ENCODE measurements around the gene PNLDC1. TPM values are rescaled to one million over a fixed set of nuclear protein-coding genes. Genes with fewer than 3 reads are reported as not detected.

Gene PNLDC1
- polyA plus RNA-seq, 1 donor from 2014 or later, result not detected

DNA sequence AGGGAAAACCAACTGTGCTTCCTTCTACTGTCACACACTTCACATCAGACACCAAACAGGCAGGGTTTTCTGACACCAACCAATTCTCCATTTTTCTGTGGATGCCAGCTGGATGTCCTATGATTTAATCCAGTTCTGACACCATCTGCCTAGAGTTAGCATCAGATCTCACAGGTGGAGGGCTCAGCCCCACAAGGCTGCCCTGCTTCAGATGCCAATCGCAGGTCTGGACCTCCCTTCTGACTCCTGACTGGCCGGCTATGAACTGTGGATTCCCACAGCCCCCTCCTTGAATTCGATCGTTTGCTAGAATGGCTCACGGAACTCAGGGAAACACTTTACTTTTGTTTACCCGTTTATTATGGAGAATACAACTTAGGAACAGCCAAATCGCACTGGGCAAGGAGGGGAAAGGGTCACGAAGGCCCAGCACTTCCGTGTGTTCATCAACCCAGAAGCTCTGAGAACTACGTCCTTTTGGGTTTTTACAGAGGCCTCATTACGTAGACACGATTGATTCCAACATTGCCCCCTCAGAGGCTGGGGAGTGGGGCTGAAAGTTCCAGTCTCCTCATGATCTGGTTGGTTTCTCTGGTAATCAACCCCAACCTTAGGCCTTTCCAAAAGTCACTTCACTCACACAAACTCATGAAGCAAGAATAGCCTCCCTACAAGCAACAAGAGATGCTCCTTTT, 65.3 kb downstream of the PNLDC1 start:
- H2AFZ ChIP-seq (ENCODE audit: low read depth, low read length), result no peak overlapping the region

DNA sequence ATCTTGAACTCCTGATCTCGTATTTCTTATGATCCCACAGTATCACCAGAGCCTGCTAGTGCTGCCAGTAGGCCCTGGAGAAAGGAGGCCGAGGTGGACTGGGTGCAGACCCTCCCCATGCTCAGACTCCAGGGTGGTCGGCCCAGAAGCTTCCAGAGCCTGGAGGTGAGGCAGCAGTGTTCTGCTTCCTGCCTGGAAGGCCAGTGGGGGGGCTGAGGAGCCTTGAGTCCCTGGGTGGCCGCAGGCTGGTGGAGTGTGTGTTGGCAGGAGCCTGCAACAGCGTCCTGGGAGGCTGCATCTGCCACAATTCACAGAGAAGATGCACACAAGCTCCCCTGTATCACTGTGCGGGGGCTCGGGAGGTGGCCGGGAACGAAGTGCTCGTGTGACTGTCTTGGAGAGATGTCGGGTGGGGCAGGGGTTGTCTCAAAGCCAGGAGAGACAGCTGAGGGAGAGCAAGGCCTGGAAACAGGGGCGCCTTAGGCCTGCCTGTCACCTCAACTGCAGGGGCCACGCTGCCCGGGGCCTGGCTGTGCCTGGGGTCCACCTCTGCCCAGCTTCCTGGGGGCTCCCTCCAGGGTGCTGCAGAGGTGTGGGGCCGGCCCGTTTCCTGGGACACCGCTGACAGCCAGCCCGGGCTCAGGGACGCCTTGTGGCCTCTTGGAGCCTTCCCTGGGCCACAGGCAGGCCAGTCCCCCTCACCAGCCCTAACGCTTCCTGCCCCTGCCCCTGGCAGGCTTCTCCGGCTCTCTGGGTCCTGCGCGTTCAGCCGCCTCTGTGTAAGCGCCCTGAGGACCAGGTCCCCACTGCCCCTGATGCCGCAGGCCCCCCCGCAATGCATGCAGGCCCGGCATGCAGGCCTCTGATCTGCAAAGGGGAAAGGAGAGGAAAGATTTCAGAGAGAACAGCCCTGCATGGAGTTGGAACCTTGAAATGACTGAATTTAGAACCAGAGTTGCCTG, 66.5 kb downstream of the PNLDC1 start:
- no peaks in the 10 kb centered on the region for H3K27me3 ChIP-seq (ENCODE audit: insufficient read depth, low read depth, low read length)
- H3K36me3 ChIP-seq (ENCODE audit: insufficient read depth, low read length), result no peaks in the 10 kb centered on the region
- no peak overlapping the region for H3K4me3 ChIP-seq (ENCODE audit: low read length)
- H3K9me2 ChIP-seq (ENCODE audit: insufficient read depth, low read length), result no peaks in the 10 kb centered on the region
- H3K4me2 ChIP-seq (ENCODE audit: low read length), result no peak overlapping the region
- no peaks in the 10 kb centered on the region for H3K9me3 ChIP-seq (ENCODE audit: low read length)
- no peaks in the 10 kb centered on the region for H4K20me1 ChIP-seq (ENCODE audit: insufficient read depth)
- no peaks in the 10 kb centered on the region for H3F3A ChIP-seq (ENCODE audit: insufficient read depth, low read length, poor library complexity, severe bottlenecking)
- H3K79me2 ChIP-seq (replicated peaks; ENCODE audit: insufficient read depth, low read length), result no peaks in the 10 kb centered on the region
- H3K27ac ChIP-seq (ENCODE audit: low read length), result no peak overlapping the region
- TF ChIP-seq POLR2AphosphoS5 (IDR thresholded peaks at IDR 0.05) (no peak), EZH2 (IDR thresholded peaks at IDR 0.05; ENCODE audit: borderline replicate concordance, insufficient read depth, low read length, poor library complexity, severe bottlenecking) (no peak), MXI1 (conservative IDR thresholded peaks at IDR 0.05; ENCODE audit: poor library complexity, severe bottlenecking) (no peak), SMC3 (conservative IDR thresholded peaks at IDR 0.05; ENCODE audit: poor library complexity) (no peak), EP300 (conservative IDR thresholded peaks at IDR 0.05; ENCODE audit: poor library complexity, severe bottlenecking) (no peak), TAF1 (IDR thresholded peaks at IDR 0.05; ENCODE audit: low read depth) (no peak), RAD21 (conservative IDR thresholded peaks at IDR 0.05) (no peak)
- TF ChIP-seq, protein P1, sequence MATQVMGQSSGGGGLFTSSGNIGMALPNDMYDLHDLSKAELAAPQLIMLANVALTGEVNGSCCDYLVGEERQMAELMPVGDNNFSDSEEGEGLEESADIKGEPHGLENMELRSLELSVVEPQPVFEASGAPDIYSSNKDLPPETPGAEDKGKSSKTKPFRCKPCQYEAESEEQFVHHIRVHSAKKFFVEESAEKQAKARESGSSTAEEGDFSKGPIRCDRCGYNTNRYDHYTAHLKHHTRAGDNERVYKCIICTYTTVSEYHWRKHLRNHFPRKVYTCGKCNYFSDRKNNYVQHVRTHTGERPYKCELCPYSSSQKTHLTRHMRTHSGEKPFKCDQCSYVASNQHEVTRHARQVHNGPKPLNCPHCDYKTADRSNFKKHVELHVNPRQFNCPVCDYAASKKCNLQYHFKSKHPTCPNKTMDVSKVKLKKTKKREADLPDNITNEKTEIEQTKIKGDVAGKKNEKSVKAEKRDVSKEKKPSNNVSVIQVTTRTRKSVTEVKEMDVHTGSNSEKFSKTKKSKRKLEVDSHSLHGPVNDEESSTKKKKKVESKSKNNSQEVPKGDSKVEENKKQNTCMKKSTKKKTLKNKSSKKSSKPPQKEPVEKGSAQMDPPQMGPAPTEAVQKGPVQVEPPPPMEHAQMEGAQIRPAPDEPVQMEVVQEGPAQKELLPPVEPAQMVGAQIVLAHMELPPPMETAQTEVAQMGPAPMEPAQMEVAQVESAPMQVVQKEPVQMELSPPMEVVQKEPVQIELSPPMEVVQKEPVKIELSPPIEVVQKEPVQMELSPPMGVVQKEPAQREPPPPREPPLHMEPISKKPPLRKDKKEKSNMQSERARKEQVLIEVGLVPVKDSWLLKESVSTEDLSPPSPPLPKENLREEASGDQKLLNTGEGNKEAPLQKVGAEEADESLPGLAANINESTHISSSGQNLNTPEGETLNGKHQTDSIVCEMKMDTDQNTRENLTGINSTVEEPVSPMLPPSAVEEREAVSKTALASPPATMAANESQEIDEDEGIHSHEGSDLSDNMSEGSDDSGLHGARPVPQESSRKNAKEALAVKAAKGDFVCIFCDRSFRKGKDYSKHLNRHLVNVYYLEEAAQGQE (IDR thresholded peaks at IDR 0.05; ENCODE audit: borderline replicate concordance), result no peak
- TF ChIP-seq, protein P2, sequence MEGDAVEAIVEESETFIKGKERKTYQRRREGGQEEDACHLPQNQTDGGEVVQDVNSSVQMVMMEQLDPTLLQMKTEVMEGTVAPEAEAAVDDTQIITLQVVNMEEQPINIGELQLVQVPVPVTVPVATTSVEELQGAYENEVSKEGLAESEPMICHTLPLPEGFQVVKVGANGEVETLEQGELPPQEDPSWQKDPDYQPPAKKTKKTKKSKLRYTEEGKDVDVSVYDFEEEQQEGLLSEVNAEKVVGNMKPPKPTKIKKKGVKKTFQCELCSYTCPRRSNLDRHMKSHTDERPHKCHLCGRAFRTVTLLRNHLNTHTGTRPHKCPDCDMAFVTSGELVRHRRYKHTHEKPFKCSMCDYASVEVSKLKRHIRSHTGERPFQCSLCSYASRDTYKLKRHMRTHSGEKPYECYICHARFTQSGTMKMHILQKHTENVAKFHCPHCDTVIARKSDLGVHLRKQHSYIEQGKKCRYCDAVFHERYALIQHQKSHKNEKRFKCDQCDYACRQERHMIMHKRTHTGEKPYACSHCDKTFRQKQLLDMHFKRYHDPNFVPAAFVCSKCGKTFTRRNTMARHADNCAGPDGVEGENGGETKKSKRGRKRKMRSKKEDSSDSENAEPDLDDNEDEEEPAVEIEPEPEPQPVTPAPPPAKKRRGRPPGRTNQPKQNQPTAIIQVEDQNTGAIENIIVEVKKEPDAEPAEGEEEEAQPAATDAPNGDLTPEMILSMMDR (IDR thresholded peaks at IDR 0.05; ENCODE audit: poor library complexity, severe bottlenecking), result no peak
- no peak overlapping the region for H3K9ac ChIP-seq (ENCODE audit: low read length)
- no peak overlapping the region for H2AFZ ChIP-seq (ENCODE audit: low read depth, low read length)

More for the DNA sequence above, 65.3 kb downstream of the PNLDC1 start:
- no peak overlapping the region for H3K9ac ChIP-seq (ENCODE audit: low read length)
- H3K4me2 ChIP-seq (ENCODE audit: low read length), result no peak overlapping the region
- no peaks in the 10 kb centered on the region for H3K9me3 ChIP-seq (ENCODE audit: low read length)
- H3K27me3 ChIP-seq (ENCODE audit: insufficient read depth, low read depth, low read length), result no peaks in the 10 kb centered on the region
- no peaks in the 10 kb centered on the region for H4K20me1 ChIP-seq (ENCODE audit: insufficient read depth)
- H3K79me2 ChIP-seq (replicated peaks; ENCODE audit: insufficient read depth, low read length), result no peaks in the 10 kb centered on the region
- no peaks in the 10 kb centered on the region for H3F3A ChIP-seq (ENCODE audit: insufficient read depth, low read length, poor library complexity, severe bottlenecking)
- no peak overlapping the region for H3K4me3 ChIP-seq (ENCODE audit: low read length)
- H3K9me2 ChIP-seq (ENCODE audit: insufficient read depth, low read length), result no peaks in the 10 kb centered on the region
- TF ChIP-seq, protein P1 (IDR thresholded peaks at IDR 0.05; ENCODE audit: borderline replicate concordance), result no peak
- H3K27ac ChIP-seq (ENCODE audit: low read length), result no peak overlapping the region
- no peaks in the 10 kb centered on the region for H3K36me3 ChIP-seq (ENCODE audit: insufficient read depth, low read length)

Data from neural cell (in vitro differentiated cells).